Prostate gland (tissue), 2 donors: ENCODE data around the gene CDH8.

Experiments used
- POLR2A ChIP-seq: fragments of 450-650 bp; IDR thresholded peaks from one replicate; pipeline ENCODE4 v1.6.1; 2016; ENCODE audit warnings: antibody characterized with exemption, mild to moderate bottlenecking
- POLR2AphosphoS5 ChIP-seq: sonication (generic); formaldehyde crosslinking; IDR thresholded peaks from one replicate; pipeline ENCODE4 v1.6.1; 2017; ENCODE audit warnings: antibody characterized with exemption
- TF ChIP-seq, protein P1 (sequence below), 4 experiments: fragments of 200-600 bp in 2 of 4; fragments of 450-650 bp in 2 of 4; sonication (generic) in 2 of 4; IDR thresholded peaks; 1 replicate in 3 of 4; 2 replicates in 1 of 4; pipeline ENCODE4 v1.5.1; 2016 to 2019; ENCODE audit warnings: antibody characterized with exemption in 4 of 4, mild to moderate bottlenecking in 2 of 4, moderate library complexity in 2 of 4

DNA sequence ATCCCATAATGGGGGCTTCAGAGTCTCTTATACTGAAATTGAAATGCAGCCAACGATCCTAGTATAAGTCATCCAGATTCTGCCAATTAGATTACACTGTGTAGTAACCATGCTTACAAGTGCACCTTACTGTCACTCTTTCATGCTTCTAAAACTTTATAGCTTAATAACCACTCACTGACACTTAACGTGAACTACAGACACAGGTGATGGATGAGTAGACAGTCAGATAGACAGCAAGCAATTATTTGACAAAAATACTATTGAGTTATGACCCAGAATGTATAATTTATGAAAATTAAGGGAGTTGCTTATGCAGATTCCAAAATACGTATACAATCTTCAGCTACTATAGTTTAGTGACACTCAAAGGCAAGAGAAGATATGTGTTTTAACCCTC is 6.3 kb downstream of the CDH8 start:
- TF ChIP-seq, protein P1, sequence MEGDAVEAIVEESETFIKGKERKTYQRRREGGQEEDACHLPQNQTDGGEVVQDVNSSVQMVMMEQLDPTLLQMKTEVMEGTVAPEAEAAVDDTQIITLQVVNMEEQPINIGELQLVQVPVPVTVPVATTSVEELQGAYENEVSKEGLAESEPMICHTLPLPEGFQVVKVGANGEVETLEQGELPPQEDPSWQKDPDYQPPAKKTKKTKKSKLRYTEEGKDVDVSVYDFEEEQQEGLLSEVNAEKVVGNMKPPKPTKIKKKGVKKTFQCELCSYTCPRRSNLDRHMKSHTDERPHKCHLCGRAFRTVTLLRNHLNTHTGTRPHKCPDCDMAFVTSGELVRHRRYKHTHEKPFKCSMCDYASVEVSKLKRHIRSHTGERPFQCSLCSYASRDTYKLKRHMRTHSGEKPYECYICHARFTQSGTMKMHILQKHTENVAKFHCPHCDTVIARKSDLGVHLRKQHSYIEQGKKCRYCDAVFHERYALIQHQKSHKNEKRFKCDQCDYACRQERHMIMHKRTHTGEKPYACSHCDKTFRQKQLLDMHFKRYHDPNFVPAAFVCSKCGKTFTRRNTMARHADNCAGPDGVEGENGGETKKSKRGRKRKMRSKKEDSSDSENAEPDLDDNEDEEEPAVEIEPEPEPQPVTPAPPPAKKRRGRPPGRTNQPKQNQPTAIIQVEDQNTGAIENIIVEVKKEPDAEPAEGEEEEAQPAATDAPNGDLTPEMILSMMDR (IDR thresholded peaks at IDR 0.05), result no peak
- TF ChIP-seq POLR2A, result no peak
- no peak for TF ChIP-seq POLR2AphosphoS5
